DMS114 treated with DMSO at 0.1 percent for 48 hours (cell line): ENCODE results near the gene ATXN10.

Experiments
- DNase-seq: peaks from one replicate; lab custom pipeline; 2025; ENCODE audit not compliant: unreplicated experiment; lab: John Stamatoyannopoulos, UW

Gene ATXN10

DNA sequence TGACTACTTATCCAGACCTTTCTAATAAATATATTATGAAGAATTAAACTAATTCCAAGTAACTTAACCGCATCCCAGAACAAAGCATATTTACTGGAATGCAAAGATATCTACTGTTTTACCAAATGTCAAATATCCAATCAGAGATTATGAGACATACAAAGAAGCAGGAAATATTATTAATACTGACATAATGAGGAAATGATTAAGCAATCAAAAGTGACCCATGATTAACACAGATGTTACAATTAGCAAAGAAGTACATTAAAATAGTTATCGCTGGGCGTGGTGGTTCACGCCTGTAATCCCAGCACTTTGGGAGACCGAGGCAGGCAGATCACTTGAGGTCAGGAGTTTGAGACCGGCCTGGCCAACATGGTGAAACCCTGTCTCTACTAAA lies 200.1 kb downstream of the ATXN10 start:
- no peak for DNase-seq

GRCh38 chr22:45872659-45873263 lies 201.1 kb downstream of the ATXN10 start:
- DNase-seq = no peak

DNA sequence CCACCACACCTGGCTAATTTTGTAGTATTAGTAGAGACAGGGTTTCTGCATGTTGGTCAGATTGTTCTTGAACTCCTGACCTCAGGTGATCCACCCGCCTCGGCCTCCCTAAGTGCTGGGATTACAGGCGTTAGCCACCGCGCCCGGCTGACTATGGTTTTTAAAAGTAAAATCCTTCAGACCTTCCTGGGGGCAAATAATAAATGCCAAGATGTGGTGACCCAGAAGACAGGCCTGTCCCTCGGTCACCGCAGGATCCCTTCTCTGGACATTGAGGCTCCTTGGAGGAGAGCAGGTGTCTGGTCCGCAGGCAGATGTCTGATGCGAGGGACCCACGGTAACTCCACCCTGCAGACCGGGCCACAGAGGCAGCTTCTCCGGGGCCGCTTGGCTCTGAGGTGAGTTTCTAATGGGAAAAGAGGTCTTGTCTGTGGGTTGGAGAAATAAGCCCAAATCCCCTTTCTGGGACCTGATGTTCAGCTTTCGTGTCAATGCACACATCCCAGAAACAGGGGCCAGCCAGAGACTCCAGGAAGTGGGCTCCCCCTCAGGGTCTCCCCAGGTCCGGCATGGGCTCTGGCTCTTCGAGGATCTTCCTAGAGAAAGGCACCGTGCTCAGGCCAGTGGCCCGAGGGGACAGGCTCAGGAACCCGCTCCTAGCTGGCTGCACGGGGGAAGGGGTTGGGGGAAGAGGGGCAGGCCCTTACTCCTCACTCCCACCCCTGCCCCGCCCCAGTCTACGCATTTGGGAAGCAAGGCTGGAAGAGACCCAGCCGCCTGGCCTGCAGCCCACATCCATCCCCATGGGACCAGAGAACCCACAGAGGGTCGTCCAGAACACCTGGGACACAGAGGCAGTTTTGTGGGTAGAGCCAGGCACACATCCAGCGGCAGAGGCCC lies 204.8 kb downstream of the ATXN10 start:
- no peak for DNase-seq

DNA sequence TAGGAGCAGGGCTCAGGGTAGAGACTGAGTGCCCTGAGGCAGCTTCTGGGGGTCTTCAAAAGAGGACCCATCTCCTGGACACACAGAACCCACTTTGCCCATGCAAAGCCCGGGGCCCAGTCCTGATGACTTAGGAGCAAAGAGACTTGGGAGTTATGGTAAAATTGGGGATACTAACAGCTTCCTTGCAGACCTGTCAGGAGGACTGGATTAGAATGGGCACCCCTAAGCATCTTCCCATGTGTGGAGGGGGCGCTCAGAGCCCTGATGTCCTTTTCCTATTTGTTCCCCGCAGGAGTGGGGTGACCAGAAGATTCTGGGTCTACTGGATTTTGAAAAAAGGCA lies 205.4 kb downstream of the ATXN10 start:
- DNase-seq = no peak

DNA sequence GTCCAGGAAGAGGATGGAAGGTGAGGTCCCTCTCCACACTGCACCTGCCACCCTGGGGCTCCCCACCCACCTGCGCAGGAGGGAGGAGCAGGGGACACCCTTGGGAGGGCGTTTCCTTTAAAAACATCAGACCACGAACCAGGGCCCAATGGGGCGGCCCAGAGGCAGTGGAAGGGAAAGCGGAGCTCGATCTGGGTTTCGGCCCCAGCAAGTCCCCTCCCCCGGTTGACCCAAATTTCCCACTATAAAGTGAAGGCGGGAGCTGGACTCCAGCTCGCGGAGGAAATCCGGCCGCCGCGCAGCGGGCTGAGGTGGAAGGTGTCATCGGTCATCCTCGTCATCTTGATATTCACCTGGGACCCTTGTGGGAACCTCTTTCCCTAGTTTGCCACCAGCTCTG lies 206.0 kb downstream of the ATXN10 start:
- DNase-seq = no peak

- no peak for DNase-seq
Observed at GRCh38 chr22:45878051-45878781, 206.6 kb downstream of the ATXN10 start.

- no peak for DNase-seq
Observed at GRCh38 chr22:45878901-45879551, 207.4 kb downstream of the ATXN10 start.

DNA sequence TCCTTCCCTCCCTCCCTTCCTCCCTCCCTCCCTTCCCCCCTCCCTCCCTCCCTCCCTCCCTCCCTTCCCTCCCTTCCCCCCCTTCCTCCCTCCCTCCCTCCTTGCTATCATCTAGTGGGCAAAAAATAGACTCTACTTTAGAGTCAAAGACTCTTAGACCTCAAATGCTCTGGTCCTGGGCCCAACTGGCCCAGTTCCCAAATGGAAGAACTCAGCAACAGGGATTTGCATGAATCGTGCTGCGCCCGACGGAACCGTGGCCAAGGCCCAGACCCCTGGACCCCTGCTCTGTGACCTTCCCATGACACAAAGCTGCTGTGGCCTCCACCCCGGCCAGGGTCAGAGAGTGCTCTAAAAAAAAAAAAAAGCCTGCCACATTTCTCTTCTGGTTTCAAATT lies 207.9 kb downstream of the ATXN10 start:
- no peak for DNase-seq

GRCh38 chr22:45880091-45880715 lies 208.6 kb downstream of the ATXN10 start:
- DNase-seq = no peak

GRCh38 chr22:45880716-45881523 lies 209.3 kb downstream of the ATXN10 start:
- no peak for DNase-seq

DNA sequence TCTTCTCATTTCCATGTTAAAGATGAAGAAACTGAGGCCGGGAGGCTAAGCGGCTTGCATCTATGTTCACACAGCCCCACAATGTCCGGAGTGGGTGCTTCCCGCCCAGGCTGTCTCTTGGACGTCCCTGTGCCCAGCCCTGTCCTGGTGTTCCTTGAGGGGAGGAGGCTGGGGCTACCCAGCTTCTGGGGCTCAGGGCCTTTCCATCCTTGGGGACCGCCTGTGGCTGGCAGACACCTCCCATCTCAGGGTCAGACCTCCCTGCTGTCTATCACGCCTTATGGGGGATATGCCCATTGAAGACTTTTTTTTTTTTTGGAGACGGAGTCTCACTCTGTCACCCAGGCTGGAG lies 209.9 kb downstream of the ATXN10 start:
- no peak for DNase-seq

GRCh38 chr22:45882881-45883810 lies 211.5 kb downstream of the ATXN10 start:
- no peak for DNase-seq

- no peak for DNase-seq
Observed at GRCh38 chr22:45883811-45884170, 212.2 kb downstream of the ATXN10 start.

GRCh38 chr22:45884201-45885062 lies 212.8 kb downstream of the ATXN10 start:
- no peak for DNase-seq

DNA sequence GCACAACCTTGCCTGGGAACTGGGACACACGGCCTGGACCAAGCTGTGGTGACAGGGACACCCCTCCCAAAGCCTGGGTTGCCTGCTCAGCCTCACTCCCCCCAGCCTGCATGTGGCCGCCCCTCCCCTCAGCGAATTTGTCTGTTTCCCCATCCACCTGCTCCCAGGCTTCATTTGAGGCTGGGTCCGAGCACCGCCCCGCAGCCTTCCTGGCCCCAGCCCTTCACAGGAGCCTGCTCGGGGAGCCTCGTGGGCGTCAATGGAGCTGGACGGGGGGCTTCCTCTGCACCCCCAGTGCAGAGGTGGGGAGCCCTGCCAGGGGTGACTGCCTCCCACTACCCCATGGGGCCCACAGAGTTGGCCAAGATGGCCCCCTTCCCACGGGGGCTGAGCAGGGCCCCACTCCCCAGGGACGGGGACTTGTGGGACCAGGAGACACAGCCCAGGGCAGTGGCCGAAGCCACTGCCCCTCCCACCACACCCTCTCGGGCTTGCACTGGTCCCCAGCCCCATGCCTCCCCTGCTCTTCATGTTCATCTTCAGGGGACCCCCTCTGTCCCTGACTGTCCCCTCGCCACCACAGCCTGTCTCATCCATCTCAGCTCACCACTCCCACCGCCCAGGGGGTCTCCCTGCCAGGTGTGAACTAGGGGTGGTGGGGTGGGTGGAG lies 213.7 kb downstream of the ATXN10 start:
- no peak for DNase-seq

DNA sequence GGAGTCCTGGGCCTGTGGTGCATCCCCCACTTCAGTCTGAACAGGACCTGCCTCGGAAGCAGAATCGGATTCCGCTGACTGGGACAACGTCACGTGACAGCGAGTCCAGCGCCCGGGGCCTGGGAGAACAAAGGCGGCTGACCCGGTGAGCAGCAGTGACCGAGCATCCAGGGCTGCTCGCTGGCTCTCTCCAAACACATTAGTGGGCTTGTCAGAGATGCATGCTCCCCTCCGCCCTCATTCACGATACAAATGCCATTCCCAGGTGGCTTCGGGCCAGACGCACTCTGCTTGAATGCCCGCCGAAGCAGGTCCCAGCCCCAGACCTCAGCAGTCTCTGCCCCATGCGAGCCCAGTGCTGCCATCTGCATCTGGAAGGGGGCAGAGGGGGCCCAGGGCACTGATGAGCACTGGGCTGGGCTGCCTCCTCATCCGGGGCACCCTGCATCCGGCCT lies 214.3 kb downstream of the ATXN10 start:
- DNase-seq = no peak

GRCh38 chr22:45886540-45886939 lies 214.9 kb downstream of the ATXN10 start:
- DNase-seq = no peak
